PFSK-1 (cell line): ENCODE data around the gene LRRD1.

Source experiments
- FOXP2 ChIP-seq: optimal IDR thresholded peaks from 2 replicates; pipeline ENCODE3; 2011; ENCODE audit warnings: borderline replicate concordance, control low read depth, inconsistent platforms; ENCODE audit not compliant: insufficient read depth; ENCODE audit errors: extremely low read length, extremely low read depth
- POLR2AphosphoS5 ChIP-seq: IDR thresholded peaks from 2 replicates; pipeline ENCODE4 v1.6.1; 2012; ENCODE audit warnings: low read depth, mild to moderate bottlenecking, control low read depth, low read length, moderate library complexity
- SIN3A ChIP-seq: IDR thresholded peaks from 2 replicates; pipeline ENCODE4 v1.6.1; 2012; ENCODE audit warnings: mild to moderate bottlenecking, low read length, moderate library complexity, borderline replicate concordance; ENCODE audit not compliant: insufficient read depth
- TAF1 ChIP-seq: IDR thresholded peaks from 2 replicates; pipeline ENCODE4 v1.6.1; 2012; ENCODE audit warnings: low read length, control low read depth, borderline replicate concordance; ENCODE audit not compliant: insufficient read depth
- TF ChIP-seq, protein P1 (sequence below), 2 experiments: IDR thresholded peaks; 2 replicates each; pipeline versions ENCODE4 v1.6.1 to v1.8.0; 2011 to 2012; ENCODE audit warnings: low read depth in 2 of 2, low read length in 2 of 2, control low read depth in 1 of 2, inconsistent platforms in 1 of 2, mild to moderate bottlenecking in 1 of 2, moderate library complexity in 1 of 2; ENCODE audit not compliant: insufficient read depth in 1 of 2

Gene LRRD1

DNA sequence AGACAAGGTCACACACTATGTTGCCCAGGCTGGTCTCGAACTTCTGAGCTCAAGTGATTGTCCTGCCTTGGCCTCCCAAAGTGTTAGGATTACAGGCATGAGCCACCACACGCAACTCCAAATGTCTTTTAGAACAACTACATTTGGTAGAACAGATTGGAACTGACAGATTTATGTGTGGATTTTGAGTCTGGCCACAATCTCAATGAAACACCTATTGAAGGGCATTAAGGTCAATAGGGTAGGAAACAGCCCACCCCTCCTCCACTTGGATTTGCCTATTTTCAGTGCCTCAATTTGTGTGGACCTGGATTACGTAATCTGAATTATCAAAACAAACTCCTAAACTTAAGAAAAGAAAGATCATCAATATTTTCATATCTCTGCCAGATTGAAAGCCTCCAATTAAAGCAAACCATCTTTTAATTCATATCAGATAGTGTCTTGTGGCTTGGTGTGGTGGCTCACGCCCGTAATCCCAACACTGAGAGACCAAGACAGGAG is 29.2 kb downstream of the LRRD1 start:
- no peak for TF ChIP-seq SIN3A
- TF ChIP-seq, protein P1, sequence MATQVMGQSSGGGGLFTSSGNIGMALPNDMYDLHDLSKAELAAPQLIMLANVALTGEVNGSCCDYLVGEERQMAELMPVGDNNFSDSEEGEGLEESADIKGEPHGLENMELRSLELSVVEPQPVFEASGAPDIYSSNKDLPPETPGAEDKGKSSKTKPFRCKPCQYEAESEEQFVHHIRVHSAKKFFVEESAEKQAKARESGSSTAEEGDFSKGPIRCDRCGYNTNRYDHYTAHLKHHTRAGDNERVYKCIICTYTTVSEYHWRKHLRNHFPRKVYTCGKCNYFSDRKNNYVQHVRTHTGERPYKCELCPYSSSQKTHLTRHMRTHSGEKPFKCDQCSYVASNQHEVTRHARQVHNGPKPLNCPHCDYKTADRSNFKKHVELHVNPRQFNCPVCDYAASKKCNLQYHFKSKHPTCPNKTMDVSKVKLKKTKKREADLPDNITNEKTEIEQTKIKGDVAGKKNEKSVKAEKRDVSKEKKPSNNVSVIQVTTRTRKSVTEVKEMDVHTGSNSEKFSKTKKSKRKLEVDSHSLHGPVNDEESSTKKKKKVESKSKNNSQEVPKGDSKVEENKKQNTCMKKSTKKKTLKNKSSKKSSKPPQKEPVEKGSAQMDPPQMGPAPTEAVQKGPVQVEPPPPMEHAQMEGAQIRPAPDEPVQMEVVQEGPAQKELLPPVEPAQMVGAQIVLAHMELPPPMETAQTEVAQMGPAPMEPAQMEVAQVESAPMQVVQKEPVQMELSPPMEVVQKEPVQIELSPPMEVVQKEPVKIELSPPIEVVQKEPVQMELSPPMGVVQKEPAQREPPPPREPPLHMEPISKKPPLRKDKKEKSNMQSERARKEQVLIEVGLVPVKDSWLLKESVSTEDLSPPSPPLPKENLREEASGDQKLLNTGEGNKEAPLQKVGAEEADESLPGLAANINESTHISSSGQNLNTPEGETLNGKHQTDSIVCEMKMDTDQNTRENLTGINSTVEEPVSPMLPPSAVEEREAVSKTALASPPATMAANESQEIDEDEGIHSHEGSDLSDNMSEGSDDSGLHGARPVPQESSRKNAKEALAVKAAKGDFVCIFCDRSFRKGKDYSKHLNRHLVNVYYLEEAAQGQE (IDR thresholded peaks at IDR 0.05; ENCODE audit: insufficient read depth in 1 of 2, low read depth in 2 of 2, low read length in 2 of 2), result no peak
- no peak for TF ChIP-seq FOXP2
- no peak for TF ChIP-seq TAF1
- no peak for TF ChIP-seq POLR2AphosphoS5

- TF ChIP-seq, protein P1 (IDR thresholded peaks at IDR 0.05; ENCODE audit: insufficient read depth in 1 of 2, low read depth in 2 of 2, low read length in 2 of 2), result no peak
- TF ChIP-seq SIN3A, result no peak
- TF ChIP-seq FOXP2, result no peak
These were observed 37.8 kb downstream of the LRRD1 start for GRCh38 chr7:92141161-92141560.

DNA sequence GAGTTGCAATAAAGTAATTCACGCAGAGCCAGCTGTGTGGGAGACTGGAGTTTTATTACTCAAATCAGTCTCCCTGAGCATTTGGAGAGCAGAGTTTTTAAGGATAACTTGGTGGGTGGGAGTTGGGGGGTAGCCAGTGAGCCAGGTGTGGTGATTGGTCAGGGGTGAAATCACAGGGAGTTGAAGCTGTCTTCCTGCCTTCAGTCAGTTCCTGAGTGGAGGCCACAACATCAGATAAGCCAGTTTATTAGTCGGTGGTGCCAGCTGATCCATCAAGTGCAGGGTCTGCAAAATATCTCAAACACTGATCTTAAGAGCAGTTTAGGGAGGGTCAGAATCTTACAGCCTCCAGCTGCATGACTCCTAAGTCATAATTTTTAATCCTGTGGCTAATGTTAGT is 41.4 kb downstream of the LRRD1 start:
- TF ChIP-seq SIN3A (no peak), FOXP2 (no peak), POLR2AphosphoS5 (no peak), TAF1 (no peak)
- TF ChIP-seq, protein P1 (IDR thresholded peaks at IDR 0.05; ENCODE audit: insufficient read depth in 1 of 2, low read depth in 2 of 2, low read length in 2 of 2), result no peak

DNA sequence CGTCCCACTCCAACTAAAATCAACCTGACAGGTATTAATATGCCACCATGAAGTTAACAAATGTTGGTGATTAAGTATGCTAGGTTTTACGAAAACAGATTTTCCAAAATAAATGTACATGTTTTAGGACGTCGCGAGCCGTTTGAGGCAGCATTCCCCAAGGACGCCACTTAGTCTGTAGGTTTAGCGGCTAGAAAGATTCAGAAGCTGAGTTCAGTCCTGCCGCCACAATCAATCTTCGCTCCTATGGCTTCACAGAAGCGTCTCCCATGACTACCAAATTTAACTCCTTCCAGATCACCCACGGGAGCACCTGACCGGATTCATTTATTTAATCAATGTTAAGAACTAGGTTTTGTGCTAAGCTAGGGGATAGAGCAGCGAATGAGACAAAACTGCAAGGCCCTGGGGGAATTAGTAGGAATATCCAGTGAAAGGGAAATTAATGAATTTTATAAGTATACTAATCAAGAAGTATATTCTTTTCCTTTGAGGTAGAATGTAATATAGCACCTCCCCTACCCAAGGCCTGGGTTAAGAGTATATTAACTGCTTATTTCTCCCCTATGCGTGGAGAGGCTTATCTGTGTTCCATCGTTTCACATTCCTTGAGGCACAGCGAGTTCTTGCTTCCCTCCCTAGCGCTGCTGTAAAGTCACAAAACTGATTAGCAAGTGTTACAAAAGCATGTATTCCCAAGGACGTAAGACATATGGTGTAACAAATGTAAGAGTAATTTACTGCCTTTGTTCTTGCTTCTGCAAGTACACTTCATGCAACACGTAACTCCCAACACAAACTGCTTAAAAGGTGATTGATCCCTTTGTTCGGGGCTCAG is 43.7 kb downstream of the LRRD1 start:
- TF ChIP-seq FOXP2 (no peak), POLR2AphosphoS5 (no peak), SIN3A (no peak), TAF1 (no peak)
- TF ChIP-seq, protein P1 (IDR thresholded peaks at IDR 0.05; ENCODE audit: insufficient read depth in 1 of 2, low read depth in 2 of 2, low read length in 2 of 2), result no peak
